ENCODE results near the gene SLC35F1.
A peak's percentile ranks its signal among the peaks of the same experiment; 100 is the strongest.
"Not testable (repeated sequence)": the region's sequence is repeated elsewhere in the genome, so short reads cannot be mapped to it uniquely, and the experiment has no call there.

SLC35F1 gene

DNA sequence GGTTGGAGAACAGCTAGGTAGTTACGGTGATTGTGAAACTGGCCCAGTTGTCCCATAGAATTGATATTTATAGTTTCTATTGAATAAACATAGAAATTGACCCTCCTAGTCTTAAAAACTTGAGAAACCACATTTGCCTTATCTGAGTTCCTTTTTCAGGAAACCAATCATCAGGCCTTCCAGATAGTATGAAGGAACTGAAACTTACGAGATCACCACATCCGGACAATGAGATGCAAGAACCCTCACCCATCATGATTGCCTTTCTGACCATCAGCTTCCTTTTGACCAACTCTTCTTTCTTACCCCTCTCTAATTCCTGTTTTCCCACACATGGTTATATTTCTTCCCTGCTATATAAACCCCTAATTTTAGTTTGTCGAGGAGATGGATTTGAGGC, 21.8 kb downstream of the SLC35F1 start:
- no peak for DNase-seq

DNA sequence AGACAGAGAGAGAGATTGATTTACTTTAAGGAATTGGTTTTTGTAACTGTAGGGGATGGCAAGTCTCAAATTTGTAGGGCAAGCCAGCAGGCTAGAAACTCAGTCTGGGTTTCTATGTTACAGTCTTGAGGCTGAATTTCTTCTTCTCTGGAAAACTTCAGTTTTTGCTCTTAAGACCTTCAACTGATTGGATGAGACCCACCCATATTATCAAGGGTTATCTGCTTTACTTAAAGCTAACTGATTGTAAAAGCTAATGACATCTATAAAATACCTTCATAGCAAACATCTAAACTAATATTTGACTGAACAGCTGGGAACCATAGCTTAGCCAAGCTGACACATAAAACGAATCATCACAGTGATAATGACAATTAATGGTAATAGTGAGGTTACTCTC, 22.4 kb downstream of the SLC35F1 start:
- no peak for DNase-seq

DNA sequence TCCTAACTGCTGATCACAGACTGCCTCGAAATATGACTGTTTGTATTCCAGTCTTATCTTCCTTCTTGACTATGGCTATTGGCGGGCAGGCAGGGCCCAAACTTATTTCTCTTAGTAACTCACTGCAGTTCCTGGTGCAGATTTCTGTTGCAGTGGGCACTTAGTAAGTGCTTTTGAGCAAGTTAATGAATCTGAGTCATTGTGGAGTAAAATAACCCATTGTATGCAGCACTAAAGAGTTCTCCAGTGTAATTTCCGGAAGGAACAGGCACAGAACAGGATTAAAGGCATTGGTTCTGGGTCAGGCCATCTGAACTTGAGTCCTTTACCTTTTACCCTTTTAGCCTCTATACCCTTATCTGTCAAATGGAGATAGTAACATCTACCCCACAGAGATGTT, 23.6 kb downstream of the SLC35F1 start:
- DNase-seq = no peak

DNA sequence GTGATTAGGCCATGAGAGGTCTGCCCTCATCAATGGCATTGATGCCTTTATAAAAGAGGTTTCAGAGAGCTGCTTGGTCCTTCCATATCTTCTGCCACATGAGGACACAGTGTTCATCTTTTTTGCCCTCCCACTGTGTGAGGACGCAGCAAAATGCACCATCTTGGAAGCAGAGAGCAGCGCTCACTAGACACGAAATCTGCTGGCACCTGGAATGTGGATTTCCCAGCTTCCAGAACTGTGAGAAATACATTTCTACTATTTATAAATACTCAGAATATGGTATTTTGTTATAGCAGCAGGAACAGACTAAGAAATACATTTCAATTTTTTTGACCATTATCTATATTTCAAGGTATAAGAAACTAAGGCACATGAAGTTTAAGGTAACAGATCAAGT, 24.9 kb downstream of the SLC35F1 start:
- no peak for DNase-seq

DNA sequence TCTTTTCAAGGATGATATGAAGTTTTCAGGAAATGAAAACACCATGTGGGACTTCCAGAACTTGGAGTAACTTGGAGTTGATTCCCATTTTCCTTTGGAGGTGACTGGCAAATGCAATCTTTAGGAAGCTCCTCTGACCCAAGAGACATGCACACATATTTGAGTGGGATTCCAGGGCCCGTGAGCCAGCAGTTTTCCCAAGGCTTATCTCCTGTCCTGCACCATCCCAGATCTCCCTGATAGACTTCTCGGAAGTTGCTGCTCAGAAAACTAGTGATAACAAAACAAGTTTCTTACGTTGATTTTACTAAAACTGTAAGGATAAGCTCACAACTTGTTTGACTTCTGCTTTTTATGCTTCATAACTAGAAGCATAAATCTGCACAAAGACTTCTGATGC, 25.6 kb downstream of the SLC35F1 start:
- DNase-seq = no peak

DNA sequence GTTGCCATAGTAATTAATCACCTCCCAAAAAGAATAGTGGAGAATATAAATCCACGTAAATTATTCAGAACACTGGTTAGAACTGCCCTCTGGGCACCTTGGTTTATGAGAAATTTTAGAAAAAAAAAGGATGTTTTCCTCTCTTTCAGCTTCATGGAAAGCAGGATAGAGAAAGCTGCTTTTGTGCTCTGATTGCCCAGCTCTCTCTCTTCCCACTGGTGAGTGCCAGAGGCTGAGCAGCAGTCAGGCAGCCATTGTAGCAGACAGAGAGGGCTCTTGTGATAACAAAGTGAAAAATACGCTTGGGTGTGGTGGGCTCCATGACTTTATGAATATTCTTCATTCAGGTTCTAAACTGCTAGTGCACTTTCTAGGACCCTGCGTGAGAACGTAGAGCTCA, 26.4 kb downstream of the SLC35F1 start:
- no peak for DNase-seq

DNA sequence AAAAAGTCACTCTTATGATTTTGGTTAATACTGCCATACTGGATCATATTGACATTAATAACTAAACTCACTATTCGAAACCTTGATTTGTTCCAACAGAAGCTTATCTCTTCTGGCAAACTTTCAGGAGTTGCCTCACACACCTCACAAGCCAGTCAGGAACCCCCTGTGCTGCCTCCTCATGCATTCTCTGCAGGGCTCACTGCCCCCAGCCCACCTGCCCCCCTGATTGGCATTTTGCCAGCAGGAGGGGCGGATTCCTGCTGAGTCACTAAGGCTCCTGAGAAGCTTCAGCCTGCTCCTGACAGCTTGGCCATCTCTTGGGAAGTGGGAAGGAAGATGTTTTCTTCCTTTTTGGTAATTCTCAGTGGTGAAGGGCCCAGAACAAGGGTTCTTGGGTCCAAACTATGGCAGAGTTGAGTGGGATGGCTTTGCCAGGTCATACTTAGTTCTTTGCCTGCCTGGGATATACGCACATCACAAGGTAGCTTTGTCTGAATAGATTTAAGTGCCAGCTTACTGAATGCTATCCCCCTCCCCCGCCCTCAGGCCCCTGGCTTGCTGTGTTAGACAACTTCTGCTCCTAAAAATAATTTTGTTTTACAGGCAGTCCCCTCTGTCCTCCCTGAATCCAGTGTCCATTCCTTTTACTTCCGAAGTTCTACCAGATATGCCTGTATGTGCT, 31.4 kb downstream of the SLC35F1 start:
- no peak for DNase-seq

DNA sequence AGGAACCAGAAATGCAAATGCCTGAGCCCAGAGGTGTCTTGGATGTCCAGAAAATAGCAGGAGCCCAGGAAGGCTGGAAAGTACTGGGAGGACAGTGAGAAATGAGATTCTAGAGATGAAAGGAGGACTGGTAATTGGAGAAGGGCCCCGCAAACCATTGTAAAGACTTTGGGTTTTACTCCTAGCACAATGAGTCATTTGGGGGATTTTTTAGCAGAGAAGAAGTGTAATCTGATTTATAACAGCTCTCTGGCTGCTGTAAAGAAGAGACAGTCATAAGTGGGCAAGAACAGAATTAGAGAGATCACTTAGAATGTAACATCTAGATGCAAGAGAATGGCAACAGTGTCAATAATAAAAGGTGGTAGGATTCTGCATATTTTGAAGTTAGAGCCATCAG, 40.2 kb downstream of the SLC35F1 start:
- no peak for DNase-seq

DNA sequence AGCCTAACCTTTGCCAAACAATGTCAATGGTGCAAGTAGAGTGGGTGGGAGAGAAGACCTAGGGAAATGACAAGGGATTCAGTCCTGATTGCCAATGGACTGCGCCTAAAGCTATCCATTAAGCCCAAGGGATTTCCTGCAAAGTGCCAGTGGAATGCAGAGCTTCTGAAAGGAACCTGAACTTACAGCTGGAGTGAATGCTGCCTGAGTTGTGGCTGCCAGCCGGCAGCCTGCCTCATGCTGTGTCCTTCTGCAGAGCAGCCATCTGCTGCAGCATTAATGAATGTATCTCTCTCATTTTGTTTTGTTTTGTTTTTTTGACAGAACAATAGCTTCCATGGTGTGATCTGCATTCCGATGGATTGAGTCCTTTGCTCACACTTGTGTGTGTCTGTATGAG, 44.7 kb downstream of the SLC35F1 start:
- DNase-seq = no peak

DNA sequence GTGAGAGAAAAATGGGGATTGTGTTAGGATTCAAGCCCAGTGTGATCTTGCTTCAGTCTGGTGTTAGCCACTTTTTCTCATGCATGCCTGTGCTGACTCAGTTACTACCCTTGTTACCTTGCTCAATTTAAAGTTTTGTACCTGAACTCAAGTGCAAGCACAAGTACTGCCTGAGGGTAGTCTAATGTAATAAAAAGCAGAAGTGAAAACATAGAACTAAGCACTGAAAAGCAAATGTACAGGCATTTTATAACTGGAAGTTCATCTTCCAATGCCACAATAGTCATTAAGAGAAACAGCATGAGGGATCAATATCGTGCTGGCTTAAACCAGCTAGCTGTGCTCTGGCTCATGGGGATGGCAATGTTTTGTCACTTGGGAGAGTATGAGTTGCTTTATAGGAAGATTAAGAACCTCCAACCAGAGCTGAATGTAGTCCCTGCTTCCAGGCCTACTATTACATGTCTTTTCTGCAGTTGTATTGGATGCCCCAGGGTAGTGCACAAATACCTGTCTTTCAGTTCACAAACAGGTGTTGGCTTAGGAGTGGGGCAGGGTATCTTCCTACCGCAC, 48.7 kb downstream of the SLC35F1 start:
- DNase-seq = no peak

DNA sequence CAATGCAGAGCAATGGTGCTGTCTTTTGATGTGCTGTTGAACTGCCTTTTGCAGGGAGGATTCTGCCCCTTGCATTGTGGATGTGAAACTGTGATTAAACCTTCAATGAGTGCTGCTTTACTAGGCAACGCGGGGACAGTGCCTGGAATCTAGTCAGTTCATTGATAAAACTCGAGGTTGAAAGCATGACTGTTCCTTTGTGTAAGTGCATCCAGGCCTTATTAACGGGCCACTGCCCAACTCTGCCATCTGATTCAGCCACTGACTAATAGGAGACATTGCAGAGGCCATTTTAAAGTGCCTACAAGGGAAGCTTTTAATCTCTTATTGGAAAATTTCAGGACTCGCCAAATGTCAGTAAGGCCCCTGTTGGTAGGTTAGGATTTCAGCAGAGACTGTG, 49.3 kb downstream of the SLC35F1 start:
- no peak for DNase-seq

DNA sequence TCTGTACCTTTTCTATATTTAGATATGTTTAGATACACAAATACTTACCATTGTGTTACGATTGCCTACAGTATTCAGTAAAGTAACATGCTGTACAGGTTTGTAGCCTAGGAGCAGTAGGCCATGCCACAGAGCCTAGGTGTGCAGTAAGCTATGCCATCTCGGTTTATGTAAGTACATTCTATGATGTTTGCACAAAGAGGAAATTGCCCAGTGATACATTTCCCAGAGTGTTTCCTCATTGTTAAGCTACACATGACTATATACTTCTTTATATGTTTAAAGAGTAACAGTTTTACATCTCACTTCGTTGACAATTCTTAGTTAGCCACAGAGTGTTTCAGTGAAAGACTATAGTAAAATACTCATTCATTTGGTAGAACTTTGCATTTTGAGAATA, 51.5 kb downstream of the SLC35F1 start:
- no peak for DNase-seq

DNA sequence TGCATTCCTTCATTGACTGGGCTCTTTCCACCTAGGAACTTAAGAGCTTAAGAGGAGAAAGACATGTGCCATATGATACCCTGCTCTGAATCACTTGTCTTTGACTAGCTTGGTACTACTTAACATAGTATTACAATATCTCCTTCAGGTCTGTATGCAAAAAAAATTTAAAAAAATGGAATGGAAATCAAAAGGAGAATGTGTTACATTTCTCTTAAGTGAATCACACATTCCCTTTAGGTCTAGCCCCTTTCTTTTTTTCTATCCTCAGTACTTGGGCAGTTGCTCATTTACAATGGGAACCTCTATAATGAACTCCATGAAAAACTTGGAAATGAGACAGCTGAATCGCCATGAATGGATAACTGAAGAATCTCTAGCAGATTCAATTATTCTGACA, 53.8 kb downstream of the SLC35F1 start:
- DNase-seq = no peak

DNA sequence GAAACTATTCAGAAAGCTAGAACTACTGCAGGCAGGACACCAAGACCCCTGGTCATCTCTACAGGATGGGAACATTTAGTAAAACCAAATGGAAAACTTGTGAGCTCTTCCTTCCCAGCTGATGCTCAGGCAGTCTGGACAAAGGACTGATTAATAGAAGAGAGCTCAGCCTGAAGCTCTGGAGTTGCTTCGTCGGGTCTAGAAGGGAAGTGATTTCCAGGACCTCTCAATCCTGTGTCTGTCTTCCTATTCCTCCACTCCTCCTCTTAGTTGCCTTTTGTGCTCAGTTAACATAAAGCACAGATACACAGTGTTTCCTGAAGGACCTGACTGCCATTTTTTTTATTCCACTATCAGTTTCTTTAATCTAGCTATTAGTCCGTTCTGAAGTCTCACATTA, 54.2 kb downstream of the SLC35F1 start:
- no peak for DNase-seq

DNA sequence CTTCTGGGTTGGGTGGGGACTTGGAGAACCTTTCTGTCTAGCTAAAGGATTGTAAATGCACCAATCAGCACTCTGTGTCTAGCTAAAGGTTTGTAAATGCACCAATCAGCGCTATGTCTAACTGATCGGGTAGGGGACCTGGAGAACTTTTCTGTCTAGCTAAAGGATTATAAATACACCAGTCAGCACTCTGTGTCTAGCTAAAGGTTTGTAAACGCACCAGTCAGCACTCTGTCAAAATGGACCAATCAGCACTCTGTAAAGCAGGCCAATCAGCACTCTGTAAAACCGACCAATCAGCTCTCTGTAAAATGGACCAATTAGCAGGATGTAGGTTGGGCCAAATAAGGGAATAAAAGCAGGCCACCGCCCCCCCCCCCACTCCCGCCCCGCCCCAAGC, 58.7 kb downstream of the SLC35F1 start:
- not testable (repeated sequence) for DNase-seq

DNA sequence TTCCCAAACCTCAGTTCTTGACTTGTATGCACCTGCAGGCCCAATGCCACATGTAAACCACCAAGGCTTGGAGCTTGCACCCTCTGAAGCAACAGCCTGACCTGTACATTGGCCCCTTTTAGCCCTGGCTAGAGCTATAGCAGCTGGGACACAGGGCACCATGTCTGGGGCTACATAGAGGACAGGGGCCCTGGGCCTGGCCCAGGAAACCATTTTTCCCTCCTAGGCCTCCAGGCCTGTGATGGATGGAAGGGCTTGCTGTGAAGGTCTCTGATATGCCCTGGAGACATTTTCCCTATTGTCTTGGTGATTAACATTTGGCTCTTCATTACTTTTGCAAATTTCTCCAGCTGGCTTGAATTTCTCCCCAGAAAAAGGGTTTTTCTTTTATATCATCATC, 64.6 kb downstream of the SLC35F1 start:
- no peak for DNase-seq

DNA sequence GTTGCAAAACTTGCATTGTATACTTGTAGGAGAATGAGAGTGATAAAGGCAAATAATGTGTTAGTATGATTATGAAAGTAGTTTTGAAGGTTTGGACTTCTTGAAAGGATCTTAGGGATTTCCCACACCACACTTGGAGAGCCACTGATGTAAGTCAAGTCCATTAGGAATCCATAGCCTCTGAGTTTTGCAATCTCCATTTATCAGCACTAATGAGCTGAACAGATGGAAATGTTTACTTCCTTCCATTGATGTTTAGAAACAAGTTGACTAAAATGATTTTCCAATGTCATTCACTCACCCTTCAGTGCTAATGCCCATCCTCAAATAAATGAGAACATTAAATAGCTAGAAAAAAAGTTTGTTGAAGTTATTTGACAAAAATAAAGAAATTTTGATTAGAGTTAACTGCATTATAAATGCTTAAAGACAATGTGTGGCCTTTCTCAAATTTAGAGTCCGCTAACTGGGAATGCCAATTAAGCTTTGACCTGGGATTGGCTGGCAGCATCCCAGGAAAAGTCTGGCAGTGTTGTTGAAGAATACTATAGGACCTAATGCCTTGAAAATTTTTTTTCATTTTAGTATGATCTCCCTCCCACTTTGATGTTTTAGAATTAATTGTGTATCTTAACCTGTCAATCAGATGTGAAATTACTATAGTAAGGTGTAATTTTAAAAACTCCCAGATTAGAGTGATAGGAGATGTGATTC, 68.0 kb downstream of the SLC35F1 start:
- DNase-seq = no peak

DNA sequence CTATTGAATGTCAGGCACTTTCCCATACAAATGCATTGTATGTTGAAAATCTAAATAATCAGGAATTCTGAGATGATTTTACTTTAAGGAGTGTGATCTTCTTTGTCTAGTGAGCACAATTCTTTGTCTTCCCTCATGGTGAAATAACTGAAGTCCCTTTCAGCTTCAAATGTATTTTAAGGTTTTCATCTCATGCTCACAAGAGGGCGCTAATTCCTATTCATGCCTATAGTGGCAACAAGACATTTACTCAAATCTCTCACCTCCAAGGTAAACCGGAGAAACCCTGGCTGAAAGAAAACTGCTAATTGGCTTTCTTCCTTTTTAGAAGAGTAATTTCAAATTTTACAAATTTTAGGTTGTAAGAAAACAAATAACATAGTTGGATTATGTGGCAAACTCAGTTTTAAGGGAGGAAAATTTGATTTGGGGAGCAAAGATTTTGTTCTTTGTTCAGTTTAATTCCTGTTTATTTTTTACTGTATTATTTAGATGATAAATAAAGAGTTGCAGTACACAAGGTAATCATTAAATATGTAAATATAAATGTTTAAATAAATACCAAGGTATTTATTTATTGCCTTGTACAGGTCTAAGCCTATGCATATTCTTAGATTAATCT, 69.1 kb downstream of the SLC35F1 start:
- DNase-seq = peak; percentile 16

DNA sequence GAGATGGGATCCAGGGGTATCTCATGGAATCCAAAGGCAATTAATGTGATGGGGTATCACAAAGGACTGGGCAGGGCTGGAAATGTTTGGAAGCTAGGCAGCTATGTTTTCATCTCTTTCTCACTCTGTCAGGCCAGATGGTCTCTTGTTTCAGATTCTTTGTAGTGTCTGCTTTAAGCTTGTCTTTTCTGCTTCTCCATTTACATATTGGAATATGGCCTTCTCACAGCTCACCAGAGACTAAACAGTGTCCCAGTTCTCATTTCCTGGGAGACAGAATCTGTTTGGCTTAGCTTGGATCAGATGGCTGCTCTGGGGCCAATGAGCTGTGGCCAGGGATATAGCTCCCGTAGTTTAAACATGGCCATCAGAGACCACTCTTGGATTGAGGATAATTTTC, 78.9 kb downstream of the SLC35F1 start:
- no peak for DNase-seq

DNA sequence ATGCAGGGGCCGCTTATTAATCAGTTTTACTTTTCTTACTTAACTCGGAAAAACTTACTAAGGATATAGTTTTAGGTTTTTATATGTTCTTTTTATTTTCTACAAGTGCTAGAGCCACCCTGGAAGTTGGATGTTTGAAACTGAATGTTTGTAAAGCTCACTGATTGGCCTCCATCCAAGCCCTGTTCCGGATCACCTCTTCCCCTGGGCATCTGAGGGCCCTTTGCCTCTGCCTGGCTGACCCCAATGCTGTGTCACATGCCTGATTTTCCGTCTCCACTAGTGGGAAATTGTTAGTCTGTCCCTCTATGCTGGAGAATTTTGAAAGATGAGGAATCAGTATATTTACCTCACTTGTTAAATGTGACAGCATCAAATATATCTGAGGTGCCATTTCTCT, 79.3 kb downstream of the SLC35F1 start:
- no peak for DNase-seq

DNA sequence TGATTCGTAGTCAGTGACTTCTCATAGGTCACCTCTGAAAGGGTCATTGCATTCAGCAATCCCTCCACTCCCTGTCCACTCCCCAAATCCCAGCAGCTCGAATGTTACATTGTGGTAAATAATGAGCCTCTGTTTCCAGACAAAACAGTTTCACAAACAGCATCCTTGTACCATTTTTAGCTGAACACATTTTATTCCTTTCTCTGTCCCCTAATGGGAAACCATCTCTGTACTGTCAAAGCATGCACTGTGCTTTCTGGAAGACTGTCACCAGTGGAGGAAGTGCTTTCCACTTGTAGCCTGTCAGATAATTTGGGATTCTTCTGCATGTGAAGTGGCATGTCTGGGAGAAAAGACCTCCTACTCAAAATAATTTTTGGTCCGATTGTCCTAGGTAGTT, 82.0 kb downstream of the SLC35F1 start:
- DNase-seq = no peak

DNA sequence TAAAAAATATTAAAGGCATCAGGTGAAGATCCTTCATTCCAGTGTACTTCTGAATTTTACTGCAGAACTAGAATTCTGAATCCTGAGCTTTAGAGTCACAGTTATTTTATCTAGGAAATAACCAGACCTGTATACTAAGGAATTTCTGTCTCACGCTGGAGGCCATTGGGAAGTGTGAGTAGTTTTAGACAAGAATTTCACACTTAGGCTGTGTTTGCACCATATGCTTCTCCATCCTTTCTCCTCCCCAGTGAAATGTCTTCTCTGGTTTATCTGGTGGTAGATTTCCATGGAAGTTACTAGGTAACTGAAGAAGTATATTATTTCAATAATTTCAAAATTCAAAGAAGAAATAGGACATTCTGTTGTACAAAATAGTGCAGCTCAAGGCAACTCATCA, 83.1 kb downstream of the SLC35F1 start:
- no peak for DNase-seq

DNA sequence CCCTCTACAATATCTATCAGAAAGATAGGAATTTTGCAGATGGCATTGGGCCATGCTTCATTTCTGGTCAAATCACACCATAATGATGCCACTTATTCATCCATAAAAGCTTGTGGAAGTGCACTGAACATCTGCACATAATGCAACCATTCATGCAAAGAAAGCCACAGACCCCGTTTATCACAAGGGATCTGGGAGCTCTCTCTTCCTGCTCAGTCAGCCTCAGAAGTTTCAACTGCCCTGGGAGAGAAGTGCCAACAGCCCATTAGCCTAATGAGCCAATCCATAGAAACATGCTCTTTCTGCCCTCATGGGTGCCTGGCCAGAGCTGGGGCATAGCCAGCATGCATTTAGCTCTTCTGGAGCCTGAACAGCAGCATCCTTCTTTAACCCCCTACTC, 85.8 kb downstream of the SLC35F1 start:
- no peak for DNase-seq

DNA sequence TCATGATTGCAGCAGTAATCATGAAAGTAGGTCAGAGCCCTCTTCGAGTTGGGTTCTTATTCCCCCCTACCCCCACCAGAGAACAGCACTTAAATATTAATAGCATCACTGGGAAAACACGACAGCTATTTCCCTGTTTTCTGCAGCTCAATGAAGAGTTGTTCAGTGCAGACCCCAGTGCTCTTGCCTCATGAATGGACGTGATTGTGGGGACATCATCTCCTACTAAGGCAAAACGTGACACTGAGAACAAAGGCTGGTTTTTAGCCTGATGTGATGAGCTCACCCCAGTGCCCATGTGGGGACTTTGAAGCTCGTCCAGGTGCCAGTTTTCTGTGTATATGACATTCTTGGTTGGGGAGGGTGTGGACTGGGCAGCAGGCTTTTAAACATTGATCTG, 105.9 kb downstream of the SLC35F1 start:
- no peak for DNase-seq
